DOHH2 (cell line): ENCODE results near the gene C3orf18.

Source experiments
- CTCF ChIP-seq: fragments of 200-600 bp; sonication (generic); IDR thresholded peaks from one replicate; pipeline ENCODE4 v1.5.1; 2014; ENCODE audit warnings: antibody characterized with exemption, mild to moderate bottlenecking, low read depth, low read length; ENCODE audit not compliant: poor library complexity, severe bottlenecking
- EZH2phosphoT487 ChIP-seq: fragments of 200-600 bp; sonication (generic); IDR thresholded peaks from 2 replicates; pipeline ENCODE4 v1.6.1; 2017; ENCODE audit warnings: borderline replicate concordance, mild to moderate bottlenecking, antibody characterized with exemption, low read length, moderate library complexity, mixed read lengths

DNA sequence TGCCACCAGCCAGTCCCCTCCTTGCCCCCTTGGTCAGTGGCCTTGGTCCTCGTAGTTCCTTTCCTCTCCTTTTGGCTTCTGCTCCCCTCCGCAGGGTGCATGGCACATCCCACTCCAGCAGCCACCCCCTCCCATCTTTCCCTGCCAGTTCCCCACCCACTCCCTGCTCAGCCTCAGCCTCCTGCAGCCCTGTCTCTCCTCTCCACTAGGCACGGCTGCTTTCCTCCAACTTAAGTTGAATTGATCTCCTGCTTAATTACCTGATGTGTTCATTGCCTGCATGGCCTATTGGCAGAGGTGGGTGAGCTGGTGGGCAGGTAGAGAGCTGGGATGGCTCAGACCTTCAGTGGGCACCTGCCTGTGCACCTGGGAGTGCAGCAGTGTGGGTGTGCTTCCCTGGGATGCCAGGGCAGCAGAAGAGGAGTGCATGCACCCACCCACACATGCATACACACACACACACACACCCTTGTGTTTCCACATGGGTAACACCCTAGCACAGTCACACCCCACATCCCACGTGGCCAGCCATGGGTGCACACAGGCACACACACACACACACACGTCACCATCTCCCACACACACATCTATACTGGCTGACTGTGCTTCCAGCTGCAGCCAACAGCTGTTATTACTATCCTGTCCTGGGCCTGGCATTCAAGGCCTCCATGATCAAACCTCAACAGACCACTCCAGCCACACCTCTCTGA lies 30.9 kb downstream of the C3orf18 start:
- no peak for TF ChIP-seq CTCF
- TF ChIP-seq EZH2phosphoT487 = no peak
